SW 1271 (cell line): ENCODE results near the gene ABLIM1.

Source experiments
- DNase-seq, 2 experiments: peaks; one replicate each; lab custom pipeline; 2025; lab: John Stamatoyannopoulos, UW

ABLIM1 gene

GRCh38 chr10:114646426-114646825 is 11.6 kb downstream of the ABLIM1 start:
- DNase-seq: no peak

GRCh38 chr10:114645706-114646105 is 12.4 kb downstream of the ABLIM1 start:
- no peak for DNase-seq

GRCh38 chr10:114643158-114643557 is 14.9 kb downstream of the ABLIM1 start:
- DNase-seq: no peak

- DNase-seq: no peak
Measured at GRCh38 chr10:114642729-114643128, 15.3 kb downstream of the ABLIM1 start.

- DNase-seq: no peak
Measured at GRCh38 chr10:114638821-114639625, 19.1 kb downstream of the ABLIM1 start.

- DNase-seq: no peak
Measured at GRCh38 chr10:114635797-114636550, 22.1 kb downstream of the ABLIM1 start.

GRCh38 chr10:114635101-114635500 is 23.0 kb downstream of the ABLIM1 start:
- DNase-seq: no peak

GRCh38 chr10:114634609-114634979 is 23.5 kb downstream of the ABLIM1 start:
- peak; percentile 5 to 78 for DNase-seq

- DNase-seq: peak in 1 of 2 experiments; percentile 71
Measured at GRCh38 chr10:114632869-114633715, 25.0 kb downstream of the ABLIM1 start.

GRCh38 chr10:114631666-114632417 is 26.2 kb downstream of the ABLIM1 start:
- DNase-seq: no peak

- no peak for DNase-seq
Measured at GRCh38 chr10:114631090-114631665, 26.9 kb downstream of the ABLIM1 start.

- no peak for DNase-seq
Measured at GRCh38 chr10:114629824-114630730, 28.0 kb downstream of the ABLIM1 start.

- no peak for DNase-seq
Measured at GRCh38 chr10:114629083-114629823, 28.8 kb downstream of the ABLIM1 start.

- no peak for DNase-seq
Measured at GRCh38 chr10:114628106-114628505, 30.0 kb downstream of the ABLIM1 start.

- DNase-seq: no peak
Measured at GRCh38 chr10:114626841-114627240, 31.2 kb downstream of the ABLIM1 start.

GRCh38 chr10:114624951-114625780 is 32.9 kb downstream of the ABLIM1 start:
- no peak for DNase-seq

- DNase-seq: no peak
Measured at GRCh38 chr10:114624422-114624821, 33.7 kb downstream of the ABLIM1 start.

- DNase-seq: peak; percentile 1 to 12
Measured at GRCh38 chr10:114623661-114624294, 34.3 kb downstream of the ABLIM1 start.
